HepG2 (cell line): ENCODE data around the gene EXOC3L4. TPM values are rescaled to one million over a fixed set of nuclear protein-coding genes. Genes with fewer than 3 reads are reported as not detected.

Experiments used
- GPN1 ChIP-seq: sonication (generic); formaldehyde crosslinking; IDR thresholded peaks from 2 replicates; pipeline ENCODE4 v1.5.1; 2020; ENCODE audit warnings: missing genetic modification reagents, borderline replicate concordance
- HHEX ChIP-seq: IDR thresholded peaks from 2 replicates; pipeline ENCODE4 v1.6.1; 2016; ENCODE audit warnings: control low read depth
- MAZ ChIP-seq, 2 experiments: sonication (generic) in 1 of 2; formaldehyde crosslinking in 1 of 2; IDR thresholded peaks; 2 replicates each; pipeline versions ENCODE4 v1.5.0 to v1.6.1; 2012 to 2020; ENCODE audit warnings: low read depth in 2 of 2, mild to moderate bottlenecking in 2 of 2, borderline replicate concordance in 1 of 2, improper control_type of control experiment in 1 of 2, low read length in 1 of 2, missing genetic modification reagents in 1 of 2, moderate library complexity in 1 of 2
- MTA1 ChIP-seq: sonication (generic); formaldehyde crosslinking; IDR thresholded peaks from 2 replicates; pipeline ENCODE4 v1.4.0; 2020; ENCODE audit warnings: missing genetic modification reagents, mild to moderate bottlenecking, borderline replicate concordance
- RAD21 ChIP-seq: fragments of 450-650 bp; formaldehyde crosslinking; IDR thresholded peaks from 2 replicates; pipeline ENCODE4 v1.5.0; 2020; ENCODE audit warnings: mild to moderate bottlenecking
- SYNCRIP ChIP-seq: fragments of 200-400 bp; formaldehyde crosslinking; IDR thresholded peaks from 2 replicates; pipeline ENCODE4 v1.6.1; 2018; ENCODE audit warnings: mild to moderate bottlenecking, low read depth, low read length; ENCODE audit not compliant: insufficient read depth
- TOE1 ChIP-seq: sonication (generic); formaldehyde crosslinking; IDR thresholded peaks from 2 replicates; pipeline ENCODE4 v1.4.0; 2020; ENCODE audit warnings: mild to moderate bottlenecking, missing genetic modification reagents
- ZNF841 ChIP-seq: sonication (generic); formaldehyde crosslinking; IDR thresholded peaks from 2 replicates; pipeline ENCODE4 v1.8.1; 2023; ENCODE audit warnings: missing genetic modification reagents, borderline replicate concordance
- polyA plus RNA-seq, 8 experiments: library from polyadenylated mRNA; depleted of rRNA in 3 of 8; stranded (reverse) in 7 of 8; unstranded in 1 of 8; fragments of >200 nt; fragmentation: Illumina TruSeq in 4 of 8; extraction: Trizol in 4 of 8; gene quantifications; 2 replicates each; pipeline versions ENCODE4 v1.2.1 to v1.2.3, GENCODE V29; 2011 to 2016; ENCODE audit warnings: low read depth in 4 of 8, missing spikeins in 1 of 8, mixed read lengths in 1 of 8; ENCODE audit not compliant: insufficient read depth in 1 of 8
- total RNA-seq, 5 experiments: library from RNA; depleted of rRNA; stranded (reverse); fragments of >200 nt; fragmentation: Illumina TruSeq; extraction: Trizol; gene quantifications; 2 replicates each; pipeline ENCODE4 v1.2.3, GENCODE V29; 2016; ENCODE audit warnings: low read depth in 1 of 5
- TF ChIP-seq, protein P1 (sequence below): IDR thresholded peaks from 2 replicates; pipeline ENCODE4 v1.6.1; 2018; ENCODE audit warnings: missing genetic modification reagents
- TF ChIP-seq, protein P2 (sequence below): sonication (generic); formaldehyde crosslinking; IDR thresholded peaks from 2 replicates; pipeline ENCODE4 v1.5.1; 2020; ENCODE audit warnings: mild to moderate bottlenecking, missing genetic modification reagents, borderline replicate concordance
- TF ChIP-seq, protein P3 (sequence below): IDR thresholded peaks from 2 replicates; pipeline ENCODE4 v1.6.1; 2016; ENCODE audit warnings: low read depth
- TF ChIP-seq, protein P4 (sequence below): sonication (generic); formaldehyde crosslinking; conservative IDR thresholded peaks from 2 replicates; pipeline ENCODE4 v1.8.0; 2022; ENCODE audit warnings: low read depth, missing genetic modification reagents
- TF ChIP-seq, protein P5 (sequence below): sonication (generic); formaldehyde crosslinking; IDR thresholded peaks from 2 replicates; pipeline ENCODE4 v1.5.0; 2020; ENCODE audit warnings: mild to moderate bottlenecking, missing genetic modification reagents, borderline replicate concordance

Gene EXOC3L4
- total and polyA plus RNA-seq, 2 of the 13 experiments (the other 11 are each of a cell fraction or from before 2014, with no cell fraction given) = 11.8 to 27.0 TPM

DNA sequence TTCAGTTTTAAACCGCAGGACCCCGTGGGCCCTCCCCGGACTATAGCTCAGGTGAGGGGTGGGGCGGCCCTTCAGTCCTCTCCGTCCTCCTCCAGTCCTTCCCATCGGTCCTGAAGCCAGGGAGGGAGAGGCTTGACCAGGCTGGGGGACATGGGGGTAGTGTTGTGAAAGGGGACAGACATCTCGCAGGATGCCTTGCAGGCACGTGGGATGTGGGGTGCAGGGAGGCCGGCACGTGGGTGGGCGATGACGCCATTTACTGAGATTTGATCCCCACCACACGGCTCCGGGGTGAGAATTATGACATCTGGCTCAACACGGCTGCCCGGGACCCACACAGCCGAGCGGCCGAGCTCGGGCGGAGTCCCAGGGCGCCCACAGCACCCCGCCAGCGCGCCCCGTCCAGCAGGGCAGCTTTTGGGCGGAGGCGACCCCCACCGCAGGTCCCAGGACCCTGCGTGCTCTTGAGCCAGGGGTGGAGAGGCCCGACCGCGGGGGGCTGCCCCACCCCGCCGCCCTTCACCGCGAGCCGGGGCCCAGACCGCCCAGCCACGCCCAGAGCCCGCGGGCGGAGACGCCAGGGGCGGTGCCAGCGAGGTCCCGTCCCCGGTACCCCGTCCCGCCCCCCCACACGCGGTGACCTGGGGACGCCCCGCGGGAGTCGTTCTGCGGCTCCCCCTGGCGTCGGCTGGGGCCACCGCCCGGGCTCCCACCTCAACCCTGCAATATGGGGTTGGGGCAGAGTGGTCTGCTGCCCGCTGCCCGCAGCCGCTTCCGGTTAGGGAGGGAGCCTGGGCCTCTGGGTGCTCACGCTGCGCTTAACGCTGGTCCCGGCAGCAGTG, 3.3 kb upstream of the EXOC3L4 start (continued):
- TF ChIP-seq, protein P1, sequence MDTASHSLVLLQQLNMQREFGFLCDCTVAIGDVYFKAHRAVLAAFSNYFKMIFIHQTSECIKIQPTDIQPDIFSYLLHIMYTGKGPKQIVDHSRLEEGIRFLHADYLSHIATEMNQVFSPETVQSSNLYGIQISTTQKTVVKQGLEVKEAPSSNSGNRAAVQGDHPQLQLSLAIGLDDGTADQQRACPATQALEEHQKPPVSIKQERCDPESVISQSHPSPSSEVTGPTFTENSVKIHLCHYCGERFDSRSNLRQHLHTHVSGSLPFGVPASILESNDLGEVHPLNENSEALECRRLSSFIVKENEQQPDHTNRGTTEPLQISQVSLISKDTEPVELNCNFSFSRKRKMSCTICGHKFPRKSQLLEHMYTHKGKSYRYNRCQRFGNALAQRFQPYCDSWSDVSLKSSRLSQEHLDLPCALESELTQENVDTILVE = no peak
- TF ChIP-seq RAD21 (peak; percentile 41; the same call in 1 of the 2 replicates), TOE1 (CRISPR knock-in tag) (no peak), HHEX (no peak), GPN1 (CRISPR knock-in tag) (no peak), ZNF841 (no peak), MAZ (IDR thresholded peaks at IDR 0.05; ENCODE audit: borderline replicate concordance, low read depth, low read length) (no peak), MAZ (CRISPR knock-in tag; IDR thresholded peaks at IDR 0.05; ENCODE audit: low read depth) (no peak), MTA1 (CRISPR knock-in tag) (no peak), SYNCRIP (no peak)
- TF ChIP-seq, protein P2, sequence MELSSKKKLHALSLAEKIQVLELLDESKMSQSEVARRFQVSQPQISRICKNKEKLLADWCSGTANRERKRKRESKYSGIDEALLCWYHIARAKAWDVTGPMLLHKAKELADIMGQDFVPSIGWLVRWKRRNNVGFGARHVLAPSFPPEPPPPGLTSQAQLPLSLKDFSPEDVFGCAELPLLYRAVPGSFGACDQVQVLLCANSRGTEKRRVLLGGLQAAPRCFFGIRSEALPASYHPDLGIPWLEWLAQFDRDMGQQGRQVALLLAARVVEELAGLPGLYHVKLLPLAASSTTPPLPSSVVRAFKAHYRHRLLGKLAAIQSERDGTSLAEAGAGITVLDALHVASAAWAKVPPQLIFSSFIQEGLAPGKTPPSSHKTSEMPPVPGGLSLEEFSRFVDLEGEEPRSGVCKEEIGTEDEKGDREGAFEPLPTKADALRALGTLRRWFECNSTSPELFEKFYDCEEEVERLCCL = no peak
- TF ChIP-seq, protein P3, sequence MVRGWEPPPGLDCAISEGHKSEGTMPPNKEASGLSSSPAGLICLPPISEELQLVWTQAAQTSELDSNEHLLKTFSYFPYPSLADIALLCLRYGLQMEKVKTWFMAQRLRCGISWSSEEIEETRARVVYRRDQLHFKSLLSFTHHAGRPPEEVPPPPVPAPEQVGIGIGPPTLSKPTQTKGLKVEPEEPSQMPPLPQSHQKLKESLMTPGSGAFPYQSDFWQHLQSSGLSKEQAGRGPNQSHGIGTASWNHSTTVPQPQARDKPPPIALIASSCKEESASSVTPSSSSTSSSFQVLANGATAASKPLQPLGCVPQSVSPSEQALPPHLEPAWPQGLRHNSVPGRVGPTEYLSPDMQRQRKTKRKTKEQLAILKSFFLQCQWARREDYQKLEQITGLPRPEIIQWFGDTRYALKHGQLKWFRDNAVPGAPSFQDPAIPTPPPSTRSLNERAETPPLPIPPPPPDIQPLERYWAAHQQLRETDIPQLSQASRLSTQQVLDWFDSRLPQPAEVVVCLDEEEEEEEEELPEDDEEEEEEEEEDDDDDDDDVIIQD (CRISPR knock-in tag) = no peak
- TF ChIP-seq, protein P4, sequence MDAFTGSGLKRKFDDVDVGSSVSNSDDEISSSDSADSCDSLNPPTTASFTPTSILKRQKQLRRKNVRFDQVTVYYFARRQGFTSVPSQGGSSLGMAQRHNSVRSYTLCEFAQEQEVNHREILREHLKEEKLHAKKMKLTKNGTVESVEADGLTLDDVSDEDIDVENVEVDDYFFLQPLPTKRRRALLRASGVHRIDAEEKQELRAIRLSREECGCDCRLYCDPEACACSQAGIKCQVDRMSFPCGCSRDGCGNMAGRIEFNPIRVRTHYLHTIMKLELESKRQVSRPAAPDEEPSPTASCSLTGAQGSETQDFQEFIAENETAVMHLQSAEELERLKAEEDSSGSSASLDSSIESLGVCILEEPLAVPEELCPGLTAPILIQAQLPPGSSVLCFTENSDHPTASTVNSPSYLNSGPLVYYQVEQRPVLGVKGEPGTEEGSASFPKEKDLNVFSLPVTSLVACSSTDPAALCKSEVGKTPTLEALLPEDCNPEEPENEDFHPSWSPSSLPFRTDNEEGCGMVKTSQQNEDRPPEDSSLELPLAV (CRISPR knock-in tag) = no peak
- TF ChIP-seq, protein P5, sequence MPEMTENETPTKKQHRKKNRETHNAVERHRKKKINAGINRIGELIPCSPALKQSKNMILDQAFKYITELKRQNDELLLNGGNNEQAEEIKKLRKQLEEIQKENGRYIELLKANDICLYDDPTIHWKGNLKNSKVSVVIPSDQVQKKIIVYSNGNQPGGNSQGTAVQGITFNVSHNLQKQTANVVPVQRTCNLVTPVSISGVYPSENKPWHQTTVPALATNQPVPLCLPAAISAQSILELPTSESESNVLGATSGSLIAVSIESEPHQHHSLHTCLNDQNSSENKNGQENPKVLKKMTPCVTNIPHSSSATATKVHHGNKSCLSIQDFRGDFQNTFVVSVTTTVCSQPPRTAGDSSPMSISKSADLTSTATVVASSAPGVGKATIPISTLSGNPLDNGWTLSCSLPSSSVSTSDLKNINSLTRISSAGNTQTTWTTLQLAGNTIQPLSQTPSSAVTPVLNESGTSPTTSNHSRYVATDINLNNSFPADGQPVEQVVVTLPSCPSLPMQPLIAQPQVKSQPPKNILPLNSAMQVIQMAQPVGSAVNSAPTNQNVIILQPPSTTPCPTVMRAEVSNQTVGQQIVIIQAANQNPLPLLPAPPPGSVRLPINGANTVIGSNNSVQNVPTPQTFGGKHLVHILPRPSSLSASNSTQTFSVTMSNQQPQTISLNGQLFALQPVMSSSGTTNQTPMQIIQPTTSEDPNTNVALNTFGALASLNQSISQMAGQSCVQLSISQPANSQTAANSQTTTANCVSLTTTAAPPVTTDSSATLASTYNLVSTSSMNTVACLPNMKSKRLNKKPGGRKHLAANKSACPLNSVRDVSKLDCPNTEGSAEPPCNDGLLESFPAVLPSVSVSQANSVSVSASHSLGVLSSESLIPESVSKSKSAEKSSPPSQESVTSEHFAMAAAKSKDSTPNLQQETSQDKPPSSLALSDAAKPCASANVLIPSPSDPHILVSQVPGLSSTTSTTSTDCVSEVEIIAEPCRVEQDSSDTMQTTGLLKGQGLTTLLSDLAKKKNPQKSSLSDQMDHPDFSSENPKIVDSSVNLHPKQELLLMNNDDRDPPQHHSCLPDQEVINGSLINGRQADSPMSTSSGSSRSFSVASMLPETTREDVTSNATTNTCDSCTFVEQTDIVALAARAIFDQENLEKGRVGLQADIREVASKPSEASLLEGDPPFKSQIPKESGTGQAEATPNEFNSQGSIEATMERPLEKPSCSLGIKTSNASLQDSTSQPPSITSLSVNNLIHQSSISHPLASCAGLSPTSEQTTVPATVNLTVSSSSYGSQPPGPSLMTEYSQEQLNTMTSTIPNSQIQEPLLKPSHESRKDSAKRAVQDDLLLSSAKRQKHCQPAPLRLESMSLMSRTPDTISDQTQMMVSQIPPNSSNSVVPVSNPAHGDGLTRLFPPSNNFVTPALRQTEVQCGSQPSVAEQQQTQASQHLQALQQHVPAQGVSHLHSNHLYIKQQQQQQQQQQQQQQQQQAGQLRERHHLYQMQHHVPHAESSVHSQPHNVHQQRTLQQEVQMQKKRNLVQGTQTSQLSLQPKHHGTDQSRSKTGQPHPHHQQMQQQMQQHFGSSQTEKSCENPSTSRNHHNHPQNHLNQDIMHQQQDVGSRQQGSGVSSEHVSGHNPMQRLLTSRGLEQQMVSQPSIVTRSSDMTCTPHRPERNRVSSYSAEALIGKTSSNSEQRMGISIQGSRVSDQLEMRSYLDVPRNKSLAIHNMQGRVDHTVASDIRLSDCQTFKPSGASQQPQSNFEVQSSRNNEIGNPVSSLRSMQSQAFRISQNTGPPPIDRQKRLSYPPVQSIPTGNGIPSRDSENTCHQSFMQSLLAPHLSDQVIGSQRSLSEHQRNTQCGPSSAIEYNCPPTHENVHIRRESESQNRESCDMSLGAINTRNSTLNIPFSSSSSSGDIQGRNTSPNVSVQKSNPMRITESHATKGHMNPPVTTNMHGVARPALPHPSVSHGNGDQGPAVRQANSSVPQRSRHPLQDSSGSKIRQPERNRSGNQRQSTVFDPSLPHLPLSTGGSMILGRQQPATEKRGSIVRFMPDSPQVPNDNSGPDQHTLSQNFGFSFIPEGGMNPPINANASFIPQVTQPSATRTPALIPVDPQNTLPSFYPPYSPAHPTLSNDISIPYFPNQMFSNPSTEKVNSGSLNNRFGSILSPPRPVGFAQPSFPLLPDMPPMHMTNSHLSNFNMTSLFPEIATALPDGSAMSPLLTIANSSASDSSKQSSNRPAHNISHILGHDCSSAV (CRISPR knock-in tag) = no peak
